Measurements from ENCODE around the gene CNDP1.

GRCh38 chr18:74631212-74631611 lies 96.9 kb downstream of the CNDP1 start:
- no peak for TF ChIP-seq CTCF (IDR thresholded peaks at IDR 0.05; ENCODE audit: poor library complexity, severe bottlenecking)
- TF ChIP-seq POLR2AphosphoS5 (IDR thresholded peaks at IDR 0.05): no peak
- TF ChIP-seq TAF1 (IDR thresholded peaks at IDR 0.05; ENCODE audit: low read depth): no peak
- TF ChIP-seq REST (IDR thresholded peaks at IDR 0.05; ENCODE audit: borderline replicate concordance): no peak
- no peak for TF ChIP-seq MXI1 (conservative IDR thresholded peaks at IDR 0.05; ENCODE audit: poor library complexity, severe bottlenecking)
- TF ChIP-seq RAD21 (conservative IDR thresholded peaks at IDR 0.05): no peak
- no peak for TF ChIP-seq EP300 (conservative IDR thresholded peaks at IDR 0.05; ENCODE audit: poor library complexity, severe bottlenecking)
